Body of pancreas (tissue), 4 donors: ENCODE measurements around the gene ATE1. TPM values are rescaled to one million over a fixed set of nuclear protein-coding genes. Genes with fewer than 3 reads are reported as not detected.
A peak's percentile ranks its signal among the peaks of the same experiment; 100 is the strongest.

ENCODE experiments used
- ATAC-seq: fragments of 150-250 bp; one replicate; pipeline ENCODE4 v1.9.1; 2016
- DNase-seq, 4 donors: peaks; one replicate each; pipeline ENCODE4 v3.0.0-alpha.2; 2019
- H3K27ac ChIP-seq, 4 donors: fragments of 200-600 bp; sonication (generic); 1 replicate in 3 of 4; 2 replicates in 1 of 4; pipeline versions ENCODE4 v1.5.1 to v1.6.1; 2016 to 2019; ENCODE audit warnings: mild to moderate bottlenecking in 1 of 4, mixed read lengths in 1 of 4, moderate library complexity in 1 of 4
- H3K27me3 ChIP-seq, 2 donors: fragments of 200-600 bp; sonication (generic); one replicate each; pipeline ENCODE4 v1.6.0; 2016; ENCODE audit warnings: mild to moderate bottlenecking in 1 of 2
- H3K36me3 ChIP-seq, 2 donors: fragments of 200-600 bp; sonication (generic); replicated peaks in 1 of 2; 2 replicates each; pipeline ENCODE4 v1.5.1; 2016; ENCODE audit warnings: low read depth in 2 of 2; ENCODE audit not compliant: insufficient read depth in 1 of 2
- H3K4me1 ChIP-seq: fragments of 200-600 bp; sonication (generic); one replicate; pipeline ENCODE4 v1.6.0; 2016
- H3K4me3 ChIP-seq, 2 donors: fragments of 200-600 bp; sonication (generic); 1 replicate in 1 of 2; 2 replicates in 1 of 2; pipeline ENCODE4 v1.5.1; 2016 to 2019
- H3K9me3 ChIP-seq, 3 donors: fragments of 200-600 bp; sonication (generic); 1 replicate in 2 of 3; 2 replicates in 1 of 3; pipeline ENCODE4 v1.5.1; 2016
- CTCF ChIP-seq, 7 experiments: fragments of 450-650 bp in 4 of 7; fragments of 200-600 bp in 3 of 7; sonication (generic) in 3 of 7; IDR thresholded peaks; one replicate each; pipeline ENCODE4 v1.5.1; 2016 to 2019; ENCODE audit warnings: antibody characterized with exemption in 7 of 7
- POLR2A ChIP-seq, 3 donors: fragments of 450-650 bp; IDR thresholded peaks; one replicate each; pipeline ENCODE4 v1.6.1; 2016; ENCODE audit warnings: antibody characterized with exemption in 3 of 3, mild to moderate bottlenecking in 2 of 3
- WGBS, 2 donors: methylation state at CpG; one replicate each; pipeline ENCODE4 v1.1.5; 2017; 5-methylcytosine and 5-hydroxymethylcytosine counted together
- intact Hi-C: fragments of 100-400 bp; cut with DNase I; formaldehyde crosslinking; loops from one replicate; pipeline ENCODE4 v1.15.1; 2023
- total RNA-seq, 2 donors: library from RNA; depleted of rRNA; stranded (reverse); fragments of >200 nt; gene quantifications; one replicate each; pipeline ENCODE4 v1.1.0, GENCODE V29; 2016

Gene ATE1
- total RNA-seq, 2 donors from 2014 or later = 15.0 to 19.8 TPM

DNA sequence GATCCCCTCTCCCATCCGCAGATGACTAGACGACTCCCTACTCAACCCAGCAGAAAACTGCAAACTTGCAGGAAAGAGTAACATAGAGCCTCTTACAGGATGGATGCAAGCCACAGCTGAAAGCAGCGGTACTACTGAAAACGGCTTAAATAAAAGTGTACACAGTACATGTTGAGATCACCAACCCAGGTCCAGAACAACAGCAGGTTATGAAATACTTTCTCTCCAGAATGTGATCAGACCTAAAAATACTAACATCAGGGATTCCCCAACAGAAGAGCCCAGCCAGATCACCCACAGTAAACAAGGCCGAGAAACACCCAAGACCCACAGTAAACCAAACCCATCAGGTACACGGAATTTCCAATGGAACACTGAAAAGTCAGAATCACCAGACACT is 13.2 kb downstream of the ATE1 start:
- H3K27ac ChIP-seq = no peak overlapping the region
- ATAC-seq (no peak), DNase-seq (no peak)
- intact Hi-C loops = no loop called here
- no peak overlapping the region for H3K4me3 ChIP-seq
- no peaks in the 10 kb centered on the region for H3K4me1 ChIP-seq
- H3K9me3 ChIP-seq = no peaks in the 10 kb centered on the region
- H3K27me3 ChIP-seq = no peaks in the 10 kb centered on the region
- H3K36me3 ChIP-seq = peaks cover 0 to 2% of the 10 kb centered on the region in 2 donors
- no peak for TF ChIP-seq POLR2A (IDR thresholded peaks at IDR 0.05)
- TF ChIP-seq CTCF (IDR thresholded peaks at IDR 0.05) = no peak
- 83 to 94% methylated on average over 6 of the region's 6 CpGs for WGBS, 2 donors

DNA sequence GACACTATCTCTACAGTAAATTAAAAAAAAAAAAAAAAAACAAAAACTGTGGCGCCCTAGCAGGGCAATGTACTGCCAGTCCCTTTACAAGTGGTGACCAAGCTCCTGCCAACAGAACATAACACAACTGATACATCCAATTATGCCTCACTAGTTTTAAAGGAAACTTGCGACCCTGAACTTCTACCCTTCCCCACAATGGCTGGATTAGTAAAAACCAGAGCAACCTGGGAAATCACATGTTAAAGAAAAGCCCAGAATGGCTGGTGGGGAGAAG is 16.5 kb downstream of the ATE1 start:
- H3K9me3 ChIP-seq = no peaks in the 10 kb centered on the region
- H3K27ac ChIP-seq = no peak overlapping the region
- no peak overlapping the region for H3K4me3 ChIP-seq
- H3K4me1 ChIP-seq = no peaks in the 10 kb centered on the region
- intact Hi-C loops = no loop called here
- peaks cover 0 to 2% of the 10 kb centered on the region in 2 donors for H3K36me3 ChIP-seq
- no peak for DNase-seq
- no peaks in the 10 kb centered on the region for H3K27me3 ChIP-seq
- TF ChIP-seq CTCF (IDR thresholded peaks at IDR 0.05) (no peak), POLR2A (IDR thresholded peaks at IDR 0.05) (no peak)
- WGBS, 2 donors = 93 to 94% methylated on average over 2 of the region's 2 CpGs
- no peak for ATAC-seq

DNA sequence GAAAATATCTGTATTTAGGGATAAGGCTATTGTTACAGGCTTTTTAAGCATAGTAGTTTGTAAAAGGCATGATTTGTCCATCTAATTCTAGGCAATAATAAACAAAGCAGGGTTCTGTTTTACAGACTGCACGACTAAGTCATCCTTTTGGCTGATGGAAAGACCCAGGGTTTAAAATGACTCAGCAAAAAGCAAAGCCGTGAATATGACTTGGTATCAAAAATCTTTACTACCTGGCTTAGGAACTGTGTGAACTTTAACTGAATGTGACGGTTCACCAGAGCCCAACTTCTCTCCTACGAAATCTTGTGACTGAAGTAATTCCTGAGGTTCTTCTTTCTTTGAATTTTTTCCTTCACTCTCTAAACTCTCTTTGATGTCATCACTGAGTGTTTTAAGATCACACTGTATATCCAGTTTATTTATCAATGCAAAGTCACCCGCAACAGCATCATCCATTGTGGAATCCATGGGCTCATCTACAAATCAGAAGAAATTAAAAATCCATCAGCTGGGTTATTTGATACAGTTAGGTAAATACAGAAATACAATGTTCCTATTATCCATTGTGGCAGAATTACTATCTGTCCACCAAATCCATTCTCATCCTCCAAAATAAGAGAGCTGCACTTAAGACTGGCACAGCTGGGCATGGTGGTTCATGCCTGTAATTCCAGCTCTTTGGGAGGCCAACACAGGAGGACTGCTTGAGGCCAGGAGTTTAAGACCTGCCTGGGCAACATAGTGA is 17.0 kb downstream of the ATE1 start:
- TF ChIP-seq CTCF (IDR thresholded peaks at IDR 0.05) (no peak), POLR2A (IDR thresholded peaks at IDR 0.05) (no peak)
- Histone ChIP-seq H3K36me3 (peaks cover 0 to 2% of the 10 kb centered on the region in 2 donors), H3K4me1 (no peaks in the 10 kb centered on the region), H3K4me3 (no peak overlapping the region), H3K9me3 (no peaks in the 10 kb centered on the region), H3K27me3 (no peaks in the 10 kb centered on the region), H3K27ac (no peak overlapping the region)
- DNase-seq = no peak
- intact Hi-C loops = no loop called here
- 60 to 65% methylated on average over 5 of the region's 5 CpGs for WGBS, 2 donors
- no peak for ATAC-seq

GRCh38 chr10:121904888-121905287 is 22.9 kb downstream of the ATE1 start:
- TF ChIP-seq POLR2A (IDR thresholded peaks at IDR 0.05) (no peak), CTCF (IDR thresholded peaks at IDR 0.05) (no peak)
- Histone ChIP-seq H3K27me3 (no peaks in the 10 kb centered on the region), H3K4me3 (no peak overlapping the region), H3K27ac (no peak overlapping the region), H3K36me3 (no peaks in the 10 kb centered on the region), H3K4me1 (peaks cover 14% of the 10 kb centered on the region), H3K9me3 (peaks cover 0 to 4% (median 0%) of the 10 kb centered on the region in 3 donors)
- ATAC-seq (peak; percentile 49), DNase-seq (peak in 1 of 4 donors; percentile 35)
- 20 to 25% methylated on average over 2 of the region's 2 CpGs for WGBS, 2 donors
- intact Hi-C loops = no loop called here
